ENCODE data around the gene F10.

- TF ChIP-seq CTCF (IDR thresholded peaks at IDR 0.05) (no peak), POLR2A (IDR thresholded peaks at IDR 0.05) (no peak)
Measured at GRCh38 chr13:113120300-113121182, 2.1 kb upstream of the F10 start.
